ENCODE measurements around the gene SLC41A1.
A peak's percentile ranks its signal among the peaks of the same experiment; 100 is the strongest.

SLC41A1 gene

DNA sequence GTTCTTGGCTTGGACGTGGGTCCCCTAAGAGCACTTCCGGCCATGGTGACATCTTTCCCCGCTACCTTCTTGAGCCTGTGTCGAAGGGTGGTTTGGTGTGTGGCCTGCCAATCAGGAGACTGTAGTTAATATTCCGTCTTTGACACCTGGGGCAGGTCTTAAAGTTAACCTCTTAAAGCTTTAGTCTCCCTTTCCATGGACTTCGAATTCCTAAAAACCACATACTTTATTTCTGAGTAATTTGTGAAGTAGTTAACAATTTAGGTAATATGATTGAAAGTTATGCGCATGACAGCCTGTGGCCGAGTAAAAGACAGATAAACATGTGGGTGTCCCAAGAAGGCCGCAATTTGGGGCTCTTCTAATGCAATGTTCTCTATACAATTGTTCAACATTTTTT is 27.6 kb downstream of the SLC41A1 start:
- no peak for DNase-seq

DNA sequence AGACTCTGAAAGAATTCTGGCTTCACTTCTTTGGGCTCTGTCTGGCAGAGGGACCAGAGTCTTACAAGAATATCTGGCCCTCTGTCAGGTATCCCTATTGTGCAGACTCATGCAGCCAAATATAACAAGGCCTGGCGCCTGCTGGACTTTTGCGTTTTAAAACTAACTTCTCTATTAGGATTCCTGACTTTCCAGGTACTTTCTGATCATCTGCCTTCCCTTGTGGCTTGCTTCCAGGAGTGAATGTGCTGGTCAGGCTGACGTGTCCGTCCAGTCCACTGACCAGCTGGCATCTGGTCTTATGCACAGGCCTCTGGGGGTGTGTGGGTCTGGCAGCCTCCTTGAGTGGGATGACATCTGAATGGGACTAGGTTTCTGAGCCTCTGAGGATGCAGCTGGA is 29.1 kb downstream of the SLC41A1 start:
- DNase-seq, result no peak

DNA sequence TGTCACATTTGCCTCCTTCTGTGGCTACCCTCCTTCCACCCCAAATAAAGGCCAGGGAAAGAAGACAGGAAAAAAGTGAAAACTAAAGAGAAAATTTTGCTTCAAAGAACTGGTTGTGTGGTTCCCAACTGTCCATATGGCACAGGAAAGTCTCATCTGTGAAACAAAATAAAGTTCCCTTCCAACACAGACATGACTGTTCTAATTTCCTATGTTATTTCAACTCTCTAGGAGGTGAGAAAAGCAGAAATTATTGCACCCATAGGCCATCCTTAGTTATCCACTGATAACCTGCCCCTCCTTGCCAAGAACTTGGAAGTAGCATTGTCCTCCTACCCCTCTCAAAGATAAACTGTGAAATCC is 29.6 kb downstream of the SLC41A1 start:
- no peak for DNase-seq

DNA sequence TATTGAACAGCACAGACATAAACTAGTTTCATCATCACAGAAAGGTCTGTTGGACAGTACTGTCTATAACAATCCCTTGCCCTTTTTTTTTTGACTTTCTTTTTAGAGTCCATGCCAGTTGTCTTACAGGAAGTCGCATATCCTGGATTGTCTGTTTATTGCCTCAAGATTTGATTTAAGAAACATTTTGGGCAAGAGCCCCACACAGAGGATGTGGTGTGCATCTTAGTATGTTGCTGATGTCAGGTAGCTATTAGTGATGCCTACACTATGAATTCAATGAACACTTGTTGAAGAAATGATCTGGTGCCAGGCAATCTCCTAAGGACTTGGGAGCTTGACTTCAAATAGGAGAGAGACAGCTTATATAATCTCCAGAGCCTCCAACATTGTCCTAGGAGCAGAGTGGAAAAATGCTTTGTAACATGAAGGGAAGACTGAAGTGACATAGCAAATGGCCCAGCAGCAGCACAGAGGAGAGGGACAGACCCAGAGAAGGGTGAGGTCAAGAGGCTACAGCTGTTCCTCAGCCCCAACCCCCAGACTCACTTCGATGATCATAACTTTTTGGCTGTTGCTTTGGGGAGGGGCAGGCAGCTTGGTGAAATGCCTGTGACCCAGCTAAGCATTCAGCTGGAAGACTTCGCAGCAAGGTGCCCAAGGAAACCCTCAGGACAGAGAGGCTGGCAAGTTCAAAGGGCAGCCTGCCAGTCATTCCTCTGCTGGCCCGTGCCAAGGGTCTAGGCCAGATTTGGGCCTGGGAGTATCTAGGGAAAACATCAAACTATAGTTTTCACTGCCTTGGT is 30.2 kb downstream of the SLC41A1 start:
- DNase-seq, result no peak

DNA sequence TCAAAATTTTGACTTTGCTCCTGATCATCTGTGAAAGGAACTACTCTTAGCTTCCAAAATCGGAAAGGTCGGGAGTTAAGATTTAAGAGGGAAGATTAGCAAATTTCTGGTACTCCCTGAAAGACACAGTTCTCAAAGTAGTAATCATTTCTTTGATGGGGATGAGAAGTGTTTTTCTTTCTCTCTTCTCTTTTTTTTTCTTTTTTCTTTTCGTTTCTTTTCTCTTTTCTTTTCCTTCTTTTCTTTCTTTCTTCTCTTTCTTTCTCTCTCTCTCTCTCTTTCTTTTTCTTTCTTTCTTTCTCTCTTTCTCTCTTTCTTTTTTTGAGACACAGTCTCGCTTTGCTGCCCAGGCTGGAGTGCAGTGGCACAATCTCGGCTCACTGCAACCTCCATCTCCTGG is 32.7 kb downstream of the SLC41A1 start:
- no peak for DNase-seq

DNA sequence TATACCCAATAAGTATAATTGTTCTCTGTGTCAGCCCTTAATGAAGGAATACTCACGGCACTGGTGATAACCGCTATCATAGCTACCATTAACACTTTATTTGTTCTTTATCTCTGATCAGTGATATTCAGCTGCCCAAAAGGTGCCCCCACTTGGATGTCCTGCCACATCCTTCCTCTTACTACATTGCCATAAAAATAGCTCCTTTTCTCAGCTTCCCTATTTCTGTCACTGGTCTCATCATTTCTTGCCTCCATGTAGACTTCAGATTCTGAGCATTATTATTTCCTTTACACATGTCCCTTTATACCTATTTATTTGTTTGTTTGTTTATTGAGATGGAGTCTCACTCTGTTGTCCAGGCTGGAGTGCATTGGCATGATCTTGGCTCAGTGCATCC is 35.0 kb downstream of the SLC41A1 start:
- DNase-seq, result no peak

DNA sequence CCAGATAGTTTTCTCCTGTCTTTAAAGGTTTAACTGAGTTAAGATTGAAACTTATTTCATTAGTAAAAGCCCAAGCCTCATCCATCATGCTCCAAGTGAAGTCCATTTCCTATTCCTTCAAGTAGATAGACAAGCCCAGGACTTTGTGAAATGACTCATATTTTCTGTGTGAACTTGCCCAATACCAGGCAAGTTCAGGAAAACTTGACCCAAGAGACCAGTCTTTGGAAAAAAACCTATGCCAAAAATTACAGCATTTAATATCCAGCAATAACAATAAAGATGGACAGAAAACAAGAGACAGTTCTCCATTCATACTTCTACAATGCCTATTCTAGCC is 37.3 kb downstream of the SLC41A1 start:
- no peak for DNase-seq

DNA sequence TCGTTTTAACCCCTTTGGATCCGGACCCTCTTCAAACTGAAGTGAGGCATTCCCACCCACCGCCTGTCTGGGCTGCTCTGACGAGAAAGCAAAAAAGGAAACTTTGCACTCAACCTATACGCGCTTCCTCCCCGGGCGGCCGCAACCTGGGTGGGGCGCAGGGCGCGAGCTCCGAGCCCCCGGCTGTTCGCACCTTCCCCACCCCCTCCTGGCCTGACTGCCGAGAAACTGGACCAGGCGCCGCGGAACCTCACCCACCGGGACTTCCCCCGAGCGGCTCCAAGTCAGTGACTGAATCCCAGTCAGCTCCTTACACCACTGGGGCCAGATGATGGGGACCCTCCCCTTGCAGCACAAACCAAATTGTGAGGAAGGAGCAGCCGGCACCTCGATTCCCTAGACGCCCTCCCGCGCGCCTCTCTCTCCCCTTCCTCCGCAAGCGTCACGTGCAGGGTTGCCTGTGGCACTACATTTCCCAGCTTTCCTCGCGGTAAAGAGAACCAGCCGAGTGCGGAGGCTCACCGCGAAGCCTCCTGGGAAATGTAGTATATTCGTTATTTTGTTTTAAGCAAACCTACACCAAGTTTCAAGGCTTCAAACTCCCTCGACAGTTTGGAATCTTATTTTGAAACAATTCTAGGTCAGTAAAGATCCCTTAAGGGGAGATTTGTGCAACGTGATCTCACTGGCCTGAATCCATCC is 37.8 kb downstream of the SLC41A1 start, which contains the start of gene RAB29:
RAB29 (minus strand) TSS at position 468 of the 702 bp plus-strand sequence. CDS start 526 bp downstream, outside the sequence.
- peak; percentile 52 for DNase-seq

DNA sequence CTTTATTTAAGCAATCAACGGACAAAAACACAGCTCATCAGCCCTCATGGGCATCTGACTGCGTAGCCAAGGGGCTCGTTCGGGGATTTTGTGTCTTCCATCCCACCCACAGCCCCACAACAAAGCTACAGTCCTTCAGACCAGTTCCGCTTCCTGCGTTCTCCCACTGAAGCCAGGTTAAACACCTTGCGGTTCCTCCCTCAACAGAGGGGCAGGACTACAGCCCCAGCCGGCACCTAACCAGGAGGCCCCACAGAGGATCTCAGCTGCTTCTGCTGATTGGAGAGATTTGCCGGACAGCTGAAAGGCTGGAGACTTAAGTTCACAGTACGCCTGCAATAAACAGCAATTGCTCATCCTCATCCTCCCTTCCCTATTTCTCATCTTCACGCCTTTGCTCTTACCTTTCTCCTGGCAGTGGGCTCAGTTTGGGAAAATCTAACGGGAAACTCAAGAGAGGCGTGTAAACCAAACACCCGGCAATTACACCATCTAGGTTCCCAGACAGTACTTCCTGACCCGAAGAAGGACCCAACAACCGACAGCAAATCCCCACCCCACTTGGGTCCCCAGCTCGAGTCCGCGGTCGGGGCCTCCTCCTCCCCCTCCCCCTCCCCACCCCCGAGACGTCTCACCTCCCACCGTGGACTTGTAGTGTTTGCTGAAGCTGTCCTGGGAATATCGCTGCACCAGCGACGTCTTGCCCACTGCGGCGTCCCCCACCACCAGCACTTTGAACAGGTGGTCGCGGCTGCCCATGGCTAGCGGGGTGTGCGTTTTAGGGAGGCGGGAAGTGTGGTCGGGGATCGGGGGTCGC is 38.6 kb downstream of the SLC41A1 start:
- DNase-seq, result no peak

DNA sequence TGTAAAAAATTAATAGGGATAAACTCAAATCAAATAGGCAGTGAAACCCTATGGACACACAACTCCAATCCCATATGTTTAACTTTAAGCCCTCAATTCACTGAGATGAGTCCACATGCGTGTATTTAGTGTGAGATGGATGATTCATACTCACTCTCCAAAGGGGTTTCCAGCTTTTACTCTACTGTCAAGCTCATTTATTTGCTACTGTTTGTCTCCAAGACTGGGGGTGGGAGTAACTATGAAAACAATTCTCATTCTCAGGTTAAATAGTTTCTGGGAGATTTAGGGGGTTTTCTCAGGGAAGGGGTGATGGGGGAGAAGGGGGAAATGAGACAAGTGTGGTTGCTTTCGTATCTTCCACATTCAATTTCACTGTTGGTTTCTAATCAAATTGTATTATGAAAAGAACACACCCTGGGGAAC is 40.4 kb downstream of the SLC41A1 start:
- no peak for DNase-seq

DNA sequence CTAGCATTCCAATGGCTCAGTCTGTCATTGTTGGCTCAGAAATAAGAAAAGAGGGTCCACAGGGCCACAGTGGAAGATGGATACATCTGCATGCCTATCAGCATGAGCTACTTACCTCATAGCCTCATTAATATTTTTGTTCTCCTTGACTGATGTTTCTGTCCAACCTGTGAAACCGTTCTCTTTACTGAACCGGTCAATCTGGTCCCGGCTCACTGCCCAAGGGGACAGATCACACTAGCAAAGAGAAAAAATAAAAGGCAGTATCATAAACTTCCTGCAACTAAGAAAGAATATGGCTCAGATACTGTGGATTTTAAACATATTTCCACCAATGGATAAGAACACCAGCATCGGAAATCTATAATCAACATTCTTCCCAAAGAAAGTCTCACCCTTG is 42.4 kb downstream of the SLC41A1 start:
- DNase-seq, result no peak

DNA sequence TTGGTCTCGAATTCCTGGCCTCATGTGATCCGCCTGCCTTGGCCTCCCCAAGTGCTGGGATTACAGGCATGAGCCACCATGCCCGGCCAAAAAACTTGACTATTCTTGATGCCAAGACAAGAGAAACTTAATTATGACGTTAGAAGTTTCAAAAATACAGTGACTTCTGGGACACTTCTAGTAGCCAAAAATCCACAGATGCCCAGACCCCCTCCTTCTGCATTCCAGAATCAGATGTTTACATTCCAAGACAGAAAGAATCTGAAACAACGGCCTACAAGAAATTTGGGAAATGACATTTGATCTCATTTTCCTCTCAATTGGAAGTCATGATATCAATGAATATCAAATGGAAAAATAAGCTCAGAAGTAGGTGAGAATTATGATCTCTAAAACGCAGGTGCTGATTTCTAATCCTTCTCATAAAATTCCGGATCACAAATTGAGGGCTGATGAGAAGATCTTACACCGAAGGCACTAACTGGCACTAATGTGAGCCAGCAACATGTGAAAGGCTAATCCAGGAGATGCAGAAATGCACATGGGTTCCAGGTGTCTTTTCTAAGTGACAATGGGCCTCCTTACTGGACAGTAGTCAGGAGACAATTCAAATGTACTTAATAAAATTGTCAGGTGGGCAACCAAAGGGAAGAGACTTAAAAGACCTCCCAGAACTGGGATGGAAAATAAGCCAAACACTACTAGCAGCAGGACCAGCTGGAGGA is 43.2 kb downstream of the SLC41A1 start:
- no peak for DNase-seq

DNA sequence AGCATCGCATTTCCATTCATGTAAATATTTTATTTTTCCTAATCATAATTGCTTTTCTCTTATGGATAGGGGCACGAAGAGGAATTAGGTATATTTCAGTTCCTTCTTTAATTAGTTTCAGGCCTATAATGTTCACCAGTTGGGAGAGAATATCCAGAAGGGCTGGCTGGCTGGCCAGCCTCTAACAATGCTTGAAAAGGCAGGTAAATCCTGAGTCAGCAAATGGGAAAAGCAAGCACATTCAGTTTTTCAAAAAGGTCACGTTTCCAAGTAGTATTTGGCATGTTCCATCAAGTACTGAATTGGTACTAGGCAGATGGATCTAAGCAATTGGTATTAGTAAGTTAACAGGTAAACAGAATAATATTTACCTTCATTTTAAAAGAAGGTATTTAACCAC is 45.8 kb downstream of the SLC41A1 start:
- no peak for DNase-seq

DNA sequence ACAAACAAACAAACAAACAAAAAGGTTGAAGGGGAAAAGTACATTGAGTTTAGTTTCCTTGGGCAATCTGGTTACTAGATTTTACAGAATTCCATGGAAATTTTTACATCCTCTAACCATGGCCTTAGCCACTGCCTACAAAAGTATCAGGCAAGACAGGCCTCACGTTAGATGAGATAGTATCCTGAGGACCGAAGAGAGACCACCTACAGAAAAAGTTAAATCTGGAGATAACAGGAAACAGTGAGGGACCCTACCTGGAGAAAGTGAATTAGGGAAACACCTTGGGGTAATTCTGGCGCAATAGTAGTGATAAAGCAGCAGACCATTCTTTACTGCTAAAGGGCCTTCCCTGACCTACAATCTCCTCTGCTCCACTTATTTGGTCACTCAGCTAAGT is 46.4 kb downstream of the SLC41A1 start:
- no peak for DNase-seq

DNA sequence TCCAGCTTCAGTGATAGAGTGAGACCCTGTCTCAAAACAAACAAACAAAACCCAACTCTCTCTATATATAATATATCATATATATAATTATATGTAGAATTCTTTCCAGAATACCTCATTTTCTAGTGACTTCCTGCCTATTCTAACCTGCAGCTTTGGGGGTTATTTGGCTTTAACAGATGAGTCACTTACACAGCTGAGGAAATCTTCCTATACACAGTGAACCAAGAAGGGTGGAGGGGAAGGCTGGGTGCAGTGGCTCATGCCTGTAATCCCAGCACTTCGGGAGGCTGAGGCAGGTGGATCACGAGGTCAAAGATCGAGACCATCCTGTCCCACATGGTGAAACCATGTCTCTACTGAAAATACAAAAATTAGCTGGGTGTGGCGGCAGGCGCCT is 47.0 kb downstream of the SLC41A1 start:
- DNase-seq, result no peak

DNA sequence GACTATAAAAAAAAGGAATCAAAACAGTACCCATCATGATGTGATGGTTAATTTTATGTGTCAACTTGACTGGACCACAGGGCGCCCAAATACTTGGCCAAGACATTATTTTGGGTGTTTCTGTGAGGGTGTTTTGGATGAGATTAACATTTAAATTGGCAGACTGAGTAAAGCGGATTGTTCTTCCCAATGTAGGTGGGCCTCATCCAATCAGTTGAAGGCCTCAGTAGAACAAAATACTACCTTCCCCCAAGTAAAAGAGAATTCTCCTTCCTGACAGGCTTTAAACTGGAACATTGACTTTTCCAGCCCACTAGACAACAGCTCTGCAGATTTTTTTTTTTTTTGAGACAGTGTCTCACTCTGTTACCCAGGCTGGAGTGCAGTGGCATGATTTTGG is 48.4 kb downstream of the SLC41A1 start:
- no peak for DNase-seq

DNA sequence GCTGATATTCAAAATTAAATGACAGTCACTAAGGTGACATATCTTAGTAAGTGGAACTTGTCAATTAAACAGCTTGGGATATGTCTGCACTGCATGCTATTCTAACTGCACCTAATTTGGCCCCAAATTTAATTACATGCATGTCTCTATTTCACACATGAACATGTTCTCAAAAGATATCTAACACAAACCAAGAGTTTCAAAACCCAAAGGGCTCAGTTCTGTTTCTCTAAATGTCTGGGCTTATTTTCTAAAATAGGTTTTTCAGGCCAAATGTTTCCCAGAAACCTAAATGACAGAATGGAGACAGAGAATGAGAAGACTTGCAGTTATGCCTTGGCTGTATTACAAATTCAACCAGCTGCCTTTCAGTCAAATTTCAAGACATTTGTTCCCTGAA is 49.0 kb downstream of the SLC41A1 start:
- no peak for DNase-seq

DNA sequence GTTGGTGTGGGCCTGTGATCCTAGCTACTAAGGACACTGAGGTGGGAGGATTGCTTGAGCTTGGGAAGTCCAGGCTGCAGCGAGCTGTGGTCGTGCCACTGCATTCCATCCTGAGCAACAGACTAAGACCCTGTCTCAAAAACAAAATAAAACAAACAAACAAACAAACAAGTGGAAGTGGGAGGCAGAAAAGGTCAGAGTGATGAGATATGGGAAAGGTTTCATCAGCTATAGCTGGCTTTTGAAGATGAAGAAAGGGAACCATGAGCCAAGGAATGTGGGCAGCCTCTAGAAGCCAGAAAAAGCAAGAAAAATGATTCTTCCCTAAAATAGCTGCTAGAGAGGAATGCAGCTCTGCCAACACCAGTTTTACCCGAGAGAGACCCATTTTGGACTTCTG is 52.4 kb downstream of the SLC41A1 start:
- DNase-seq, result no peak

DNA sequence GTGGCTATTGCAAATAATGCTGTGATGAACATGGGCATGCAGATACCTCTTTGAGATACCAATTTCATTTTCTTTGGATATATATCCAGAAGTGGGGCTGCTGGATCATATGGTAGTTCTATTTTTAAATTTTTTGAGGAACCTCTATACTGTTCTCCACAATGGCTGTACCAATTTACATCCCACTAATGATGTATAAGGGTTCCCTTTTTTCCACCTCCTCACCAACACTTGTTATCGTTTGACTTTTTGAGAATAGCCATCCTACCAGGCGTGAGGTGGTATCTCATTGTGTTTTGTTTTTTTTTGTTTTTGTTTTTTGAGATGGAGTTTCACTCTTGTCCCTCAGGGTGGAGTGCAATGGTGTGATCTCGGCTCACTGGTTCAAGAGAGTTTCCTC is 56.4 kb downstream of the SLC41A1 start:
- DNase-seq, result no peak

DNA sequence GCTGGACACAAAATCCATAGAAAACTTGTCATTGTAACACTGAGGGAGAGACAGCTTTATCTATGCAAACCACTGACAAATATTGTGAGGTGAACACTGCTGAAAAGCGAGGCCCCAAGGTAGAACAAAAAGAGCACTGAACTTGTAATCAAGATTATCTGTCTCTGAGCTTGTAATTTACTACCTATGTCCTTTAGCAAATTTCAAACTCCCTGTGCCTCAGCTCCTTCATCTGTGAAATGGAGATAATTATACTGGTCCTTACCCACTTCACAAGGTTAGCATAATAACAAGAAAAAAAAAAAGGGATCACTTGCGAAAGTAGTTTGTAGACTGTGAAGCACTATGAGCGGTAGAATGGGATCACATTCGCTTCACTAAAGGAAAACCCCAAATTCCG is 58.1 kb downstream of the SLC41A1 start:
- DNase-seq, result no peak

DNA sequence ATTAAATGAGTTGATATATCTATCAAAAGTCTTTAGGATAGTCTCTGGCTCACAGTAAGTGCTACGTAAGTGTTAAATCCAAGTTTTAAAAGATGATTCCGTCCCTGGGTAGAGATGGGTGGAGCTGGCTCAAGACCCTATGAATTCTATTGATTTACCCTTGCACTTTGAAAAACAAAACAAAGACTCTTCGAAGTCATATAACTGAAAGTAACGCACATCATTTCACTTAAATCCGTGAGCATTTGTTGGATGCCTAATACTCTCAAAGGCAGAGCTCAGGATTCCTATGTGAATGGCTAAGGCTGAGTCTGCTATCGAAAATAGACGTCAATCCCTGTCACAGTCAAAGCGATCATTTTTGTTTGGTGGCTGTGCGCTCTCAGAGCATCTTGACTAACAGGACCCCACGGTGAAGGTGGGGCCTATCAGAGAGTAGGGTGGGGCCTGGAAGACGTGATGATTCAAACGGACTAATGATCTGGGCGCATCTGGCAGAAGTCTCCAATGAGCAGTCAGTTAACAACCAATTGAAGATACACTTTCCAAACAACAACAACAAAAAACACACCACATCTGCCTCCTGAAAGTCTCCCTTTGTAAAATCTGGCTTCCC is 61.9 kb downstream of the SLC41A1 start:
- DNase-seq, result no peak

DNA sequence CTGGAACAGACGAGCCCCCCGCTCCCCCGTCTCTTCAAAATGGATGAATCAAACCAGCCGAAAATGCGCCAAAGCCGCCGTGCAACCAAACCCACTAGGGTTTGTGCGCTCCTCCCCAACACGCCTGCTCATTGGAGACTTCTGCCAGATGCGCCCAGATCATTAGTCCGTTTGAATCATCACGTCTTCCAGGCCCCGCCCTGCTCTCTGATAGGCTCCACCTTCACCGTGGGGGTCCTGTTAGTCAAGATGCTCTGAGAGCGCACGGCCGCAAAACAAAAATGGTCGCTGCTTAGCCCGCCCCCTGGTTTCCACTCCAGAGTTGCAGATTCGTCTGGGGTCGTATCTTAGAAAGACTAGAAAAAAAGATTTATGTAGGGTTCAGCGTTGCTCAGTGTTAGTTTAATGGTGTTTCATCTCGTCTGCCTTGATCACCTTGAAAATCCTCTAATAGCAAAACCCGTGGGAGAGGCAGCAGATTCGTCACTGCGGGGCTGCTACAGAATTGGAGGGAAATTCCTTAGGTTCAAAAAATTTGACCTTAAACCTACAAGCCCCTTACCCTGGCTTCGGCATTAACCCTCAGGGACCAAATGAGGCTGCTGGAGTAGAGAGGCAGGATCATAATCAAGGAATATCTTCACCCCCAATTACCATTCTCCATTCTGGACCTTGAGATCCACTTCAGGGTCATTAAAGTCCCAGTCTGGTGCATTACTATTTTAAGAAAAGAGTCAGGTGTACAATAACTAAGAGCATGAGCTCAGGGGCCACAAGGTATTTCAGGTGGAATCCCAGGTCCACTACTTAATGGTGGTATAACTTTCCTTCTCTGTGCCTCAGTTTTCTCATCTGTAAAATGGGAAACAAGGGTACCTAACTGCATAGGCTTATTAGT is 62.6 kb downstream of the SLC41A1 start, which contains the start of gene NUCKS1:
NUCKS1 (minus strand) TSS at position 45 of the 898 bp plus-strand sequence. CDS start 209 bp downstream, outside the sequence.
- peak; percentile 98 for DNase-seq

Measured in NCI-H2029 (cell line).